ENCODE results near the gene KCNJ5. TPM values are rescaled to one million over a fixed set of nuclear protein-coding genes. Genes with fewer than 3 reads are reported as not detected.
A peak's percentile ranks its signal among the peaks of the same experiment; 100 is the strongest.

The KCNJ5 gene
- total RNA-seq, 1 donor, result 0.36 TPM

GRCh38 chr11:128860571-128861361, 30.4 kb upstream of the KCNJ5 start:
- Histone ChIP-seq H3K4me3 (ENCODE audit: insufficient read depth, low read length) (peak overlapping the region; percentile 30), H2AFZ (ENCODE audit: low read length) (peak overlapping the region; percentile 4), H3K36me3 (ENCODE audit: insufficient read depth, low read length) (no peaks in the 10 kb centered on the region), H3K4me2 (ENCODE audit: insufficient read depth, low read length) (peak overlapping the region; percentile 69), H3K79me2 (ENCODE audit: insufficient read depth, low read length) (no peaks in the 10 kb centered on the region), H3K9me3 (ENCODE audit: low read depth, low read length) (no peaks in the 10 kb centered on the region), H4K20me1 (ENCODE audit: insufficient read depth, low read length) (no peaks in the 10 kb centered on the region), H3K4me1 (ENCODE audit: insufficient read depth, low read length) (peaks cover 33% of the 10 kb centered on the region), H3K27me3 (ENCODE audit: insufficient read depth, low read length) (no peaks in the 10 kb centered on the region), H3K27ac (ENCODE audit: low read depth, low read length) (peak overlapping the region; percentile 29)
- peak; percentile 89 for DNase-seq (ENCODE audit: insufficient read length, low spot score, missing footprints)
- TF ChIP-seq CTCF (IDR thresholded peaks at IDR 0.05; ENCODE audit: extremely low read depth, low read depth, low read length), result no peak

- Histone ChIP-seq H3K9me3 (ENCODE audit: low read depth, low read length) (no peaks in the 10 kb centered on the region), H3K4me2 (ENCODE audit: insufficient read depth, low read length) (peak overlapping the region; percentile 44), H3K79me2 (ENCODE audit: insufficient read depth, low read length) (no peaks in the 10 kb centered on the region), H3K36me3 (ENCODE audit: insufficient read depth, low read length) (no peaks in the 10 kb centered on the region), H4K20me1 (ENCODE audit: insufficient read depth, low read length) (no peaks in the 10 kb centered on the region), H2AFZ (ENCODE audit: low read length) (no peak overlapping the region), H3K27ac (ENCODE audit: low read depth, low read length) (peak overlapping the region; percentile 63), H3K4me3 (ENCODE audit: insufficient read depth, low read length) (no peak overlapping the region), H3K4me1 (ENCODE audit: insufficient read depth, low read length) (peaks cover 33% of the 10 kb centered on the region), H3K27me3 (ENCODE audit: insufficient read depth, low read length) (no peaks in the 10 kb centered on the region)
- no peak for DNase-seq (ENCODE audit: insufficient read length, low spot score, missing footprints)
- TF ChIP-seq CTCF (IDR thresholded peaks at IDR 0.05; ENCODE audit: extremely low read depth, low read depth, low read length), result no peak
Measured at GRCh38 chr11:128862406-128862805, 28.8 kb upstream of the KCNJ5 start.

GRCh38 chr11:128862908-128863660, 28.1 kb upstream of the KCNJ5 start:
- H3K9me3 ChIP-seq (ENCODE audit: low read depth, low read length), result no peaks in the 10 kb centered on the region
- peak overlapping the region; percentile 44 for H3K4me2 ChIP-seq (ENCODE audit: insufficient read depth, low read length)
- H2AFZ ChIP-seq (ENCODE audit: low read length), result no peak overlapping the region
- H3K36me3 ChIP-seq (ENCODE audit: insufficient read depth, low read length), result no peaks in the 10 kb centered on the region
- H3K27ac ChIP-seq (ENCODE audit: low read depth, low read length), result peak overlapping the region; percentile 63
- no peaks in the 10 kb centered on the region for H3K27me3 ChIP-seq (ENCODE audit: insufficient read depth, low read length)
- DNase-seq (ENCODE audit: insufficient read length, low spot score, missing footprints), result peak; percentile 92
- no peaks in the 10 kb centered on the region for H4K20me1 ChIP-seq (ENCODE audit: insufficient read depth, low read length)
- no peak for TF ChIP-seq CTCF (IDR thresholded peaks at IDR 0.05; ENCODE audit: extremely low read depth, low read depth, low read length)
- H3K4me3 ChIP-seq (ENCODE audit: insufficient read depth, low read length), result no peak overlapping the region
- peaks cover 33% of the 10 kb centered on the region for H3K4me1 ChIP-seq (ENCODE audit: insufficient read depth, low read length)
- no peaks in the 10 kb centered on the region for H3K79me2 ChIP-seq (ENCODE audit: insufficient read depth, low read length)

GRCh38 chr11:128865490-128865889, 25.7 kb upstream of the KCNJ5 start:
- no peak for TF ChIP-seq CTCF (IDR thresholded peaks at IDR 0.05; ENCODE audit: extremely low read depth, low read depth, low read length)
- Histone ChIP-seq H3K9me3 (ENCODE audit: low read depth, low read length) (no peaks in the 10 kb centered on the region), H3K79me2 (ENCODE audit: insufficient read depth, low read length) (no peaks in the 10 kb centered on the region), H3K36me3 (ENCODE audit: insufficient read depth, low read length) (no peaks in the 10 kb centered on the region), H3K27me3 (ENCODE audit: insufficient read depth, low read length) (peaks cover 3% of the 10 kb centered on the region), H4K20me1 (ENCODE audit: insufficient read depth, low read length) (no peaks in the 10 kb centered on the region), H2AFZ (ENCODE audit: low read length) (no peak overlapping the region), H3K4me3 (ENCODE audit: insufficient read depth, low read length) (no peak overlapping the region), H3K4me2 (ENCODE audit: insufficient read depth, low read length) (no peak overlapping the region), H3K27ac (ENCODE audit: low read depth, low read length) (no peak overlapping the region), H3K4me1 (ENCODE audit: insufficient read depth, low read length) (peaks cover 27% of the 10 kb centered on the region)
- no peak for DNase-seq (ENCODE audit: insufficient read length, low spot score, missing footprints)
